Gastroesophageal sphincter (tissue), 4 donors: ENCODE data around the gene TNNT3. TPM values are rescaled to one million over a fixed set of nuclear protein-coding genes. Genes with fewer than 3 reads are reported as not detected.
A peak's percentile ranks its signal among the peaks of the same experiment; 100 is the strongest.

Experiments
- ATAC-seq: fragments of 150-250 bp; one replicate; pipeline ENCODE4 v1.9.1; 2016; ENCODE audit warnings: mild to moderate bottlenecking, moderate library complexity
- H3K27ac ChIP-seq, 4 donors: fragments of 200-600 bp; sonication (generic) in 3 of 4; 1 replicate in 3 of 4; 2 replicates in 1 of 4; pipeline ENCODE4 v1.5.1; 2016 to 2019
- H3K27me3 ChIP-seq: fragments of 200-600 bp; sonication (generic); one replicate; pipeline ENCODE4 v1.5.1; 2019
- H3K36me3 ChIP-seq, 2 donors: fragments of 200-600 bp; sonication (generic); one replicate each; pipeline ENCODE4 v1.5.1; 2019; ENCODE audit warnings: control low read depth in 1 of 2
- H3K4me1 ChIP-seq, 3 donors: fragments of 200-600 bp; sonication (generic); 1 replicate in 2 of 3; 2 replicates in 1 of 3; pipeline ENCODE4 v1.5.1; 2016 to 2019; ENCODE audit warnings: control low read depth in 2 of 3
- H3K4me3 ChIP-seq, 2 donors: fragments of 200-600 bp; sonication (generic); one replicate each; pipeline ENCODE4 v1.5.1; 2019; ENCODE audit warnings: mild to moderate bottlenecking in 1 of 2, moderate library complexity in 1 of 2
- H3K9me3 ChIP-seq, 3 donors: fragments of 200-600 bp; sonication (generic); one replicate each; pipeline ENCODE4 v1.5.1; 2017 to 2019; ENCODE audit warnings: control low read depth in 2 of 3
- EP300 ChIP-seq: sonication (generic); formaldehyde crosslinking; IDR thresholded peaks from one replicate; pipeline ENCODE4 v1.6.1; 2017; ENCODE audit warnings: antibody characterized with exemption, mild to moderate bottlenecking
- POLR2A ChIP-seq, 2 donors: fragments of 450-650 bp; IDR thresholded peaks; one replicate each; pipeline ENCODE4 v1.6.1; 2017; ENCODE audit warnings: antibody characterized with exemption in 2 of 2, mild to moderate bottlenecking in 2 of 2, moderate library complexity in 1 of 2
- POLR2AphosphoS5 ChIP-seq: sonication (generic); formaldehyde crosslinking; IDR thresholded peaks from one replicate; pipeline ENCODE4 v1.6.1; 2017; ENCODE audit warnings: antibody characterized with exemption
- WGBS, 2 donors: methylation state at CpG; one replicate each; pipeline ENCODE4 v1.1.5; 2018; ENCODE audit warnings: low coverage in 1 of 2; 5-methylcytosine and 5-hydroxymethylcytosine counted together
- total RNA-seq, 4 donors: library from RNA; depleted of rRNA; stranded (reverse); fragments of >200 nt; gene quantifications; one replicate each; pipeline ENCODE4 v1.1.0, GENCODE V29; 2016
- TF ChIP-seq, protein P1 (sequence below), 4 experiments: fragments of 200-600 bp in 2 of 4; fragments of 450-650 bp in 2 of 4; sonication (generic) in 1 of 4; IDR thresholded peaks; one replicate each; pipeline ENCODE4 v1.5.1; 2017 to 2019; ENCODE audit warnings: antibody characterized with exemption in 4 of 4, mild to moderate bottlenecking in 2 of 4, moderate library complexity in 2 of 4

Gene TNNT3
- total RNA-seq, 4 donors from 2014 or later, result 1.7 to 4.3 (median 2.5) TPM

DNA sequence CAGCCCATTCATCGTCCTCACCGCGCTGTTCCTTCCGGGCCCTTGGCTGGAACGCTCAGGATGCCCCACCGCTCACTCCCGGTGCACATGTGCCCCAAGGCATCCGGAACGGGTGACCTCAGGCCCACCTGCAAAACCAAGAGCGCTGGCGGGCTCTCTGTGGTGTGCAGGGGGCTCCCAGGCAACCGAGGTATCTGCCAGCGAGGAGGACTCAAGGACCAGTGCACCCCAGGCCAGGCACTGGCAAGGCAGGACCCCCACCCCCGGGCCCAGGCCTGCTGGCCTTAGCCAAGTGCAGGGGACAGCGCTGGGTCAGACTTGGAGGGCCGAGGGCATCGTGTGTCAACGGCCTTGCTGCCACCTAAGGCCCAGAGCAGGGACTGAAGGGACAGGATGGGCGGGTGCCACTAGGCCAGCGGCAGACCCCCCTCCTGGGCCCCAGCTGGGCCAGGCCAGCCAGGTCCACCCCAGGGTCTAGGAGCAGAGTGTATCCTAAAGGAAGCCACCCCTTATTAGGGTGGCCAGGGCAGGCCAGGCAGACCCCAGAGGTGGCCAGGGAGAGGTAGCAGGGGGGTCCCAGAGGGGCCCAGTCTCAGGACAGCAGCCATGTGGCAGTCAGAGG, 8.5 kb downstream of the TNNT3 start:
- ATAC-seq, result no peak
- H3K36me3 ChIP-seq, result no peaks in the 10 kb centered on the region
- TF ChIP-seq POLR2A (IDR thresholded peaks at IDR 0.05) (no peak), POLR2AphosphoS5 (no peak)
- H3K9me3 ChIP-seq, result no peaks in the 10 kb centered on the region
- no CpG with 5 or more reads among the region's 20 CpGs for WGBS, 2 donors
- no peak overlapping the region for H3K4me3 ChIP-seq
- peak overlapping the region in 3 of 4 donors; percentile 18 to 74 (median 57) for H3K27ac ChIP-seq
- peaks cover 7% of the 10 kb centered on the region for H3K27me3 ChIP-seq
- H3K4me1 ChIP-seq, result peaks cover 0 to 34% (median 16%) of the 10 kb centered on the region in 3 donors

DNA sequence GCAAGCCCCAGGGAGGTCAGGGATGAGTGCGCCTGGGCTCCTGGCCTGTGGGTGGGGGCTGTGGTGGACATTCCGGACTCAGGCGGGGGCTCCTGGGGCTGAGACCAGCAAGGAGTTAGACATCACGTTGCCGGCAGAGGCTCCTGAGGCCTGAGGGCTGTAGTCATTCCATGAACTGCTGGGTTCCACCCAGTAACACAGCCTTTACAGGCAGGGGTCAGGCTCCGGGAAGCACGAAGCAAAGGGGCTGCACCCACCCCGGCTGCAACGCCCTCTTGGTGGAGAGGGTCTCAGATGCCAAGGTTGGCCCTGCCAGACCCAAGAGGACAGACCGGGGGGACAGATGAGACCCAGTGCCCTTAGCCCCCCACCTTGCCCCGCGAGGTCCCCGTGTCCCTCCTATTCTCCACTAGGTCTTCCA, 9.0 kb downstream of the TNNT3 start:
- Histone ChIP-seq H3K4me3 (no peak overlapping the region), H3K27me3 (peaks cover 7% of the 10 kb centered on the region), H3K36me3 (no peaks in the 10 kb centered on the region), H3K27ac (peak overlapping the region in 3 of 4 donors; percentile 18 to 74 (median 57)), H3K4me1 (peaks cover 0 to 32% (median 16%) of the 10 kb centered on the region in 3 donors), H3K9me3 (no peaks in the 10 kb centered on the region)
- no peak for TF ChIP-seq EP300
- no peak for TF ChIP-seq POLR2AphosphoS5
- no peak for TF ChIP-seq POLR2A (IDR thresholded peaks at IDR 0.05)
- TF ChIP-seq, protein P1, sequence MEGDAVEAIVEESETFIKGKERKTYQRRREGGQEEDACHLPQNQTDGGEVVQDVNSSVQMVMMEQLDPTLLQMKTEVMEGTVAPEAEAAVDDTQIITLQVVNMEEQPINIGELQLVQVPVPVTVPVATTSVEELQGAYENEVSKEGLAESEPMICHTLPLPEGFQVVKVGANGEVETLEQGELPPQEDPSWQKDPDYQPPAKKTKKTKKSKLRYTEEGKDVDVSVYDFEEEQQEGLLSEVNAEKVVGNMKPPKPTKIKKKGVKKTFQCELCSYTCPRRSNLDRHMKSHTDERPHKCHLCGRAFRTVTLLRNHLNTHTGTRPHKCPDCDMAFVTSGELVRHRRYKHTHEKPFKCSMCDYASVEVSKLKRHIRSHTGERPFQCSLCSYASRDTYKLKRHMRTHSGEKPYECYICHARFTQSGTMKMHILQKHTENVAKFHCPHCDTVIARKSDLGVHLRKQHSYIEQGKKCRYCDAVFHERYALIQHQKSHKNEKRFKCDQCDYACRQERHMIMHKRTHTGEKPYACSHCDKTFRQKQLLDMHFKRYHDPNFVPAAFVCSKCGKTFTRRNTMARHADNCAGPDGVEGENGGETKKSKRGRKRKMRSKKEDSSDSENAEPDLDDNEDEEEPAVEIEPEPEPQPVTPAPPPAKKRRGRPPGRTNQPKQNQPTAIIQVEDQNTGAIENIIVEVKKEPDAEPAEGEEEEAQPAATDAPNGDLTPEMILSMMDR (IDR thresholded peaks at IDR 0.05), result no peak
- 89% methylated on average over 3 of the region's 13 CpGs; no CpG with 5 or more reads in 1 of the 2 donors for WGBS, 2 donors
- ATAC-seq, result no peak

DNA sequence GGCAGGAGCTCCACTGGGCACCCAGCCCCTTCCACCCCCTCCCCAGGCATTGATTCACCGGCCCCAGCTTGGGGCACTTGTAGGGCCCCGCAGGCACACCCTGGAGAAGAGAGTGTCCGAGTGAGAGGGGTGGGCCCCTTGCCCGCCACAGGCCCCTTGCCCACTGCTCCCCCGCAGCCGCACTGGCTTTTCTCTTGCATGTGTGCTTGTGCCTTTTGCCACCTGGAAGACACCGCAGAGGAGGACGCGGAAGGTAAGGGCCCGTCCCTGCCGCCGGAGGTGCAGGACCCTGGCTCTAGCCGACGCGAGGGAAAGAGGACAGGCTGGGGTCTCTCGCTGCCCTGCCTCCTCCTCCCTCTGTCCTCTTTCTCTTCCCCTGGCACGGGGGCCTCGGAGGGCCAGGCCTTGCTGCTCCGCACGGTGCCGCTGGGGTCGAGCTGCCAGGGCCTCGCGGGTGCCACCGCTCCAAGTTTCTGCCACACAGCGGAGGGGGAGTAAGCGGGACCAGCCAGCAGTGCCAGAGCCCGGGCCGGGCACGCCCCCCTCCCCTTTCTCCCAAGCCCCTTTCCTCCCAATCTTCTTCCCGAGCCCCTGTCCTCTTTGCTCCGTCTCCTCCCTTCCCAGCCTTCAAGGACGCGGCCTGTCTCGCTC, 9.5 kb downstream of the TNNT3 start:
- Histone ChIP-seq H3K4me3 (no peak overlapping the region), H3K4me1 (peaks cover 0 to 32% (median 16%) of the 10 kb centered on the region in 3 donors), H3K27me3 (peaks cover 7% of the 10 kb centered on the region), H3K36me3 (no peaks in the 10 kb centered on the region), H3K27ac (peak overlapping the region in 1 of 4 donors; percentile 74), H3K9me3 (no peaks in the 10 kb centered on the region)
- WGBS, 2 donors, result 84% methylated on average over 15 of the region's 35 CpGs; no CpG with 5 or more reads in 1 of the 2 donors
- no peak for TF ChIP-seq EP300
- no peak for TF ChIP-seq POLR2AphosphoS5
- TF ChIP-seq, protein P1 (IDR thresholded peaks at IDR 0.05), result no peak
- TF ChIP-seq POLR2A (IDR thresholded peaks at IDR 0.05), result no peak
- ATAC-seq, result no peak

DNA sequence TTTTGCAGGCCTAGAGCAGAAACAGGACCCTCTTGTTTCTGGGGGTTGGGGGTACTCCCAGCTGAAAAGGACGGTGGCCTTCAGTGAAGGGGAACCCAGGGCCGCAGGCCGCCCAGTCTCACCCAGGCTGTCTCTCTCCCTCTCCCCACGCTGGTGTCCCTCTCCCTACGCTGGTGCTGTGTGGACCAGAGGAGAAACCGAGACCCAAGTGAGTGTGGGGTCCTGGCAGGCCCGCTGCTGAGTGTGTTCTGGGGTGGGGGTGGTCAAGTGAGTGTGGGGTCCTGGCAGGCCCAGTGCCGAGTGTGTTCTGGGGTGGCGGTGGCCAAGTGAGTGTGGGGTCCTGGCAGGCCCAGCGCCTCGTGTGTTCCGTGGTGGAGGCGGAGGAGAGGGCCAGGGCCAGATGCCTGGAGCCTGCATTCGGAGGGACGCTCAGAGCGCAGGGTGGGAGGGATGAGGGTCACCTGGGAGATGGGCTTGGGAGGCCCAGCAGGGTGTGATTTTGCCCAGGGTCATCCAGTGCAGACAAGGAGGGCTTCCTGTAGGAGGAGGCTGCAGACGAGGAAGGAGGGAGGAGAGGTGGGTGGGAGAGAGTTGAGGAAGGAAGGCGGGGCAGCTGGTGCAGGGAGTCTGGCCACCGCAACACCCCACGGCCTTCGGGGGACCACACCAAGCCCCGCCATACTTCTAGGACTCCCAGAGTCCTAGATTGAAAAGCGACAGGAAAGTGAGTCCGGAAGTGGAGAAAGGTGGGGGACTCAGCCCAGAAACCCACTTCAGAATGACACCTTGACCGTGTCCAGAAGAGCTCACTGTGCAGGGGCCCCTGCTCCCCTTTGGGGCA, 10.3 kb downstream of the TNNT3 start:
- Histone ChIP-seq H3K36me3 (no peaks in the 10 kb centered on the region), H3K27ac (peak overlapping the region in 2 of 4 donors; percentile 7 to 74), H3K4me3 (no peak overlapping the region), H3K9me3 (no peaks in the 10 kb centered on the region), H3K27me3 (peaks cover 7% of the 10 kb centered on the region), H3K4me1 (peaks cover 0 to 32% (median 16%) of the 10 kb centered on the region in 3 donors)
- no peak for ATAC-seq
- TF ChIP-seq POLR2A (IDR thresholded peaks at IDR 0.05) (no peak), POLR2AphosphoS5 (no peak), EP300 (no peak)
- TF ChIP-seq, protein P1 (IDR thresholded peaks at IDR 0.05), result no peak
- 78 to 91% methylated on average over 10 of the region's 25 CpGs for WGBS, 2 donors

DNA sequence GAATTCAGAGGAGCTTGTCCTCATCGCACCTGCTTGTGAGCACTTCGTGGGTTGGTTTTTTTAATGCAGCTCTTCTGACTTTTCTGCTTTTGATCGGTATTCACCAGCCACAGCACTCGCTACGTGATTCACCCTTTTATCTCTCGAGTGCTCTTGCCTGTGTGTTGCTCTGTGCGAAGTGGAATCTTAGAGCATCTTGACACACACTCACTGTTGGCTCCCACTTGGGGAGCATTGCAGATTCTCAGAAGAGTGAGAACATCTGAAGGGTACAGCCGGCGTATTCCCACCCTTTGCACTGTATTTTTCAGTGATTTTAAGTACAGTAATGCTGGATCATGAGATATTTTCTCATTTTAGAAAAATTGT, 10.9 kb downstream of the TNNT3 start:
- Histone ChIP-seq H3K4me1 (peaks cover 0 to 32% (median 16%) of the 10 kb centered on the region in 3 donors), H3K4me3 (no peak overlapping the region), H3K27ac (peak overlapping the region in 2 of 4 donors; percentile 7 to 74), H3K9me3 (no peaks in the 10 kb centered on the region), H3K36me3 (no peaks in the 10 kb centered on the region), H3K27me3 (peaks cover 2% of the 10 kb centered on the region)
- peak; percentile 37 for ATAC-seq
- WGBS, 2 donors, result 89 to 95% methylated on average over 6 to 8 of the region's 9 CpGs
- no peak for TF ChIP-seq POLR2A (IDR thresholded peaks at IDR 0.05)
- TF ChIP-seq EP300, result no peak
- TF ChIP-seq, protein P1 (IDR thresholded peaks at IDR 0.05), result no peak
- TF ChIP-seq POLR2AphosphoS5, result no peak
